SU-DHL-6 (cell line): ENCODE data around the gene AGBL4.

ENCODE experiments used
- H2AFZ ChIP-seq: fragments of 200-600 bp; sonication (generic); 2 replicates; pipeline ENCODE4 v1.6.1; 2014; ENCODE audit warnings: low read depth, mild to moderate bottlenecking, moderate library complexity, mixed read lengths, antibody characterized with exemption, low read length; ENCODE audit not compliant: severe bottlenecking
- H3F3A ChIP-seq: fragments of 200-600 bp; shearing (Covaris generic); 2 replicates; pipeline ENCODE4 v1.6.0; 2016; ENCODE audit warnings: antibody characterized with exemption, mild to moderate bottlenecking; ENCODE audit not compliant: insufficient read depth
- H3K27ac ChIP-seq: fragments of 200-600 bp; sonication (generic); 2 replicates; pipeline ENCODE4 v1.5.1; 2016; ENCODE audit warnings: low read depth, mild to moderate bottlenecking, low read length, moderate library complexity, mixed read lengths
- H3K27me3 ChIP-seq: fragments of 200-600 bp; sonication (generic), shearing (Covaris generic); 2 replicates; pipeline ENCODE4 v1.6.0; 2014; ENCODE audit warnings: mild to moderate bottlenecking, low read length
- H3K36me3 ChIP-seq: fragments of 200-600 bp; sonication (generic); 2 replicates; pipeline ENCODE4 v1.6.1; 2014; ENCODE audit warnings: mild to moderate bottlenecking, low read length, mixed read lengths
- H3K4me2 ChIP-seq: fragments of 300-600, 200-600 bp; shearing (Covaris generic), sonication (generic); 2 replicates; pipeline ENCODE4 v1.6.0; 2014; ENCODE audit warnings: low read length, low read depth, mild to moderate bottlenecking; ENCODE audit not compliant: poor library complexity, severe bottlenecking
- H3K4me3 ChIP-seq: fragments of 200-600 bp; sonication (generic); 2 replicates; pipeline ENCODE4 v1.5.1; 2014; ENCODE audit warnings: antibody characterized with exemption, low read length, mild to moderate bottlenecking, mixed read lengths; ENCODE audit not compliant: insufficient read depth, poor library complexity, severe bottlenecking
- H3K79me2 ChIP-seq: fragments of 200-600 bp; sonication (generic); 2 replicates; pipeline ENCODE4 v1.6.1; 2014; ENCODE audit warnings: mild to moderate bottlenecking, low read length, moderate library complexity; ENCODE audit not compliant: insufficient read depth
- H3K9ac ChIP-seq: fragments of 200-600 bp; sonication (generic); 2 replicates; pipeline ENCODE4 v1.7.0; 2014; ENCODE audit warnings: mild to moderate bottlenecking, low read length
- H3K9me2 ChIP-seq: fragments of 200-600 bp; sonication (generic); replicated peaks from 2 replicates; pipeline ENCODE4 v1.6.1; 2014; ENCODE audit warnings: low read length; ENCODE audit not compliant: insufficient read depth
- H3K9me3 ChIP-seq: fragments of 200-600 bp; sonication (generic); 2 replicates; pipeline ENCODE4 v1.6.1; 2014; ENCODE audit warnings: low read length, mixed read lengths; ENCODE audit not compliant: insufficient read depth
- H4K20me1 ChIP-seq: fragments of 200-600 bp; sonication (generic); 2 replicates; pipeline ENCODE4 v1.6.1; 2014; ENCODE audit warnings: low read depth, mild to moderate bottlenecking, antibody characterized with exemption, low read length, moderate library complexity, mixed read lengths
- EZH2phosphoT487 ChIP-seq: fragments of 200-600 bp; sonication (generic), shearing (Covaris generic); conservative IDR thresholded peaks from 2 replicates; pipeline ENCODE4 v1.6.1; 2018; ENCODE audit warnings: mild to moderate bottlenecking, antibody characterized with exemption, low read length, moderate library complexity, mixed read lengths
- TF ChIP-seq, protein P1 (sequence below): fragments of 200-600 bp; sonication (generic); IDR thresholded peaks from one replicate; pipeline ENCODE4 v1.5.1; 2017; ENCODE audit warnings: antibody characterized with exemption, mild to moderate bottlenecking, low read length, moderate library complexity; ENCODE audit not compliant: insufficient read depth, poor library complexity, severe bottlenecking

The AGBL4 gene

DNA sequence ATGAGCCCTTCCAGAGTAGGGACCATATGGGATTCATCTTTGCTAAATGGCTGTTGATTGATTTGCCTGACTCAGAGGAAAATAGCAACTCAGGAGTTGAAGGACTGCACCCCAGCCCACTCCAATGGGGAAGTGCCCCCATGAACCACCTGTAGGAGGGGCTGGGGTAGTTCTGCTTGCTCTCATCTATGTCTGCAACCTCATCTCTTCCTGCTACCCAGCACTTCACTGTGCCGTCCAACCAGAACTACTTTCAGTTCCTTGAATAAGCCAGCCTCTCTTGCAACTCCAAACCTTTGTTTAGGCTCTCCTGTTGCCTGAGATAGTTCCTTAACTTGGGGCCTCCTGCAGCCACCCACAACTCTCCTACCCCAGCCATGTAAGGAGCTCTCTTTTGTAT lies 1273.6 kb downstream of the AGBL4 start:
- Histone ChIP-seq H3K27me3 (no peaks in the 10 kb centered on the region), H3K4me2 (no peak overlapping the region), H2AFZ (no peak overlapping the region), H3F3A (no peaks in the 10 kb centered on the region), H3K79me2 (no peaks in the 10 kb centered on the region), H3K9me2 (no peaks in the 10 kb centered on the region), H3K9ac (no peak overlapping the region), H3K9me3 (no peaks in the 10 kb centered on the region), H4K20me1 (no peaks in the 10 kb centered on the region), H3K4me3 (no peak overlapping the region), H3K27ac (no peak overlapping the region), H3K36me3 (no peaks in the 10 kb centered on the region)
- TF ChIP-seq, protein P1, sequence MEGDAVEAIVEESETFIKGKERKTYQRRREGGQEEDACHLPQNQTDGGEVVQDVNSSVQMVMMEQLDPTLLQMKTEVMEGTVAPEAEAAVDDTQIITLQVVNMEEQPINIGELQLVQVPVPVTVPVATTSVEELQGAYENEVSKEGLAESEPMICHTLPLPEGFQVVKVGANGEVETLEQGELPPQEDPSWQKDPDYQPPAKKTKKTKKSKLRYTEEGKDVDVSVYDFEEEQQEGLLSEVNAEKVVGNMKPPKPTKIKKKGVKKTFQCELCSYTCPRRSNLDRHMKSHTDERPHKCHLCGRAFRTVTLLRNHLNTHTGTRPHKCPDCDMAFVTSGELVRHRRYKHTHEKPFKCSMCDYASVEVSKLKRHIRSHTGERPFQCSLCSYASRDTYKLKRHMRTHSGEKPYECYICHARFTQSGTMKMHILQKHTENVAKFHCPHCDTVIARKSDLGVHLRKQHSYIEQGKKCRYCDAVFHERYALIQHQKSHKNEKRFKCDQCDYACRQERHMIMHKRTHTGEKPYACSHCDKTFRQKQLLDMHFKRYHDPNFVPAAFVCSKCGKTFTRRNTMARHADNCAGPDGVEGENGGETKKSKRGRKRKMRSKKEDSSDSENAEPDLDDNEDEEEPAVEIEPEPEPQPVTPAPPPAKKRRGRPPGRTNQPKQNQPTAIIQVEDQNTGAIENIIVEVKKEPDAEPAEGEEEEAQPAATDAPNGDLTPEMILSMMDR = no peak
- TF ChIP-seq EZH2phosphoT487 = no peak

DNA sequence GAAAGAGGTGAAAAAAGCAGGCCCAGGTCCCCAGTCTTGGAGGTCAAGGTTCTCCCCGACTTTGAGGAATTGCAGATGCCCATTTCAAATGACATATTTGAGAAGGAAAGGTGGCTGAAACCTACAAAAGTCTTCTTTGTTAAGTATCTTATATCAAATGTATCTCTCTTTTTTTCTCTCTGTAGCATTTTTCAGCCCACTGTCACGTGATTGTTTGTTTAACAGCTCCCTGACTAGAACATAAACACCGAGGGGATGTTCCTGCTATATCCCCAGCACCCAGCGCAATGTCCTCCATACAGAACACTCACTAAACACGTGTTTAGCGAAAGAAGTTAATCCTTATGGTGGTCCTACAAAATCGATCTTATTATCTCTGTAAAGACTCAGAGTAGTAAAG lies 1274.7 kb downstream of the AGBL4 start:
- Histone ChIP-seq H4K20me1 (no peaks in the 10 kb centered on the region), H2AFZ (no peak overlapping the region)

DNA sequence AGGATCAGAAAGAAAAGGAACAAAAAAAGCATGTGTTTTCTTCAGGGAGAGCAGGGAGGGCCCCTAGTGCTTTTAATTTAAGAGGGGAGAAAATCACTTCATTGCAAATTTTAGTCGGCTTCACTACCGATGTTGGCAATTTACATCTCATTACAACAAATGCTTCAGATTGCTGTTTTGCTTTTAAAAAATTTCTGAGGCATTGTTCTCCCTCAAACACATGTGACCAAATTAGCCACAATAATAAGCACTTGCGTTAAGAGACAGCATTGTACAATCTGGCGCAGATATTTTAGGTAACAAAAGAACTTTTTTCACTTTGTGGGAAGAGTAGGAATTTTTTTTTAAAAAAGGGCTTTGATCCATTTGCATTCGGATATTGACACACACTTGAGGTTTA lies 1276.8 kb downstream of the AGBL4 start:
- Histone ChIP-seq H2AFZ (no peak overlapping the region), H3K9me2 (no peaks in the 10 kb centered on the region), H3K27ac (no peak overlapping the region), H3K4me3 (no peak overlapping the region), H3K27me3 (no peaks in the 10 kb centered on the region), H3K79me2 (no peaks in the 10 kb centered on the region), H3K9ac (no peak overlapping the region), H3K4me2 (no peak overlapping the region), H3K36me3 (no peaks in the 10 kb centered on the region), H3K9me3 (no peaks in the 10 kb centered on the region), H3F3A (no peaks in the 10 kb centered on the region), H4K20me1 (no peaks in the 10 kb centered on the region)
- TF ChIP-seq EZH2phosphoT487 = no peak
- TF ChIP-seq, protein P1 = no peak

More for the DNA sequence above, 1274.7 kb downstream of the AGBL4 start:
- TF ChIP-seq EZH2phosphoT487 = no peak
- TF ChIP-seq, protein P1 = no peak
- Histone ChIP-seq H3K9me3 (no peaks in the 10 kb centered on the region), H3F3A (no peaks in the 10 kb centered on the region), H3K36me3 (no peaks in the 10 kb centered on the region), H3K9me2 (no peaks in the 10 kb centered on the region), H3K9ac (no peak overlapping the region), H3K27me3 (no peaks in the 10 kb centered on the region), H3K79me2 (no peaks in the 10 kb centered on the region), H3K4me2 (no peak overlapping the region), H3K27ac (no peak overlapping the region), H3K4me3 (no peak overlapping the region)

DNA sequence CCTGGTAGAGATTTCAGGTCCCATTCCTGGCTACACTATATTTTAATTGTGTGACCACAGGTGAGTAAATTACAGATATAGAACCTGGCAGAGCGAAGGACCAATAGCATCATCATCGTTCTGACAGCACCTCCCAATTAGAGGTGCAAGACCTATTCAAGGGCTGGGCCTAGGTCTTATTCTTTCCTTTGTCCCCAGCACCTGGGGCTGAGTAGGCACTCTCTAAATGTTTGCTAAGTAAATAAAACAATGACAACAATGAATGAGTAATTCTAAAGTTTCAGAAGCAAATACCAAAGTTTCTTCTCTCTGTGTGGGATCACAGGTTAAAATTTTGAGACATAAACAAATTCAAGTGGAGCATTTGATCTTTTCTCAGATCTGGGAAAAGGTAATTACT lies 1279.7 kb downstream of the AGBL4 start:
- H3K9ac ChIP-seq = no peak overlapping the region
- H3F3A ChIP-seq = no peaks in the 10 kb centered on the region
- TF ChIP-seq EZH2phosphoT487 = no peak
- TF ChIP-seq, protein P1 = no peak
- H2AFZ ChIP-seq = no peak overlapping the region
- H4K20me1 ChIP-seq = no peaks in the 10 kb centered on the region
- no peaks in the 10 kb centered on the region for H3K27me3 ChIP-seq
- H3K27ac ChIP-seq = no peak overlapping the region
- H3K79me2 ChIP-seq = no peaks in the 10 kb centered on the region
- no peak overlapping the region for H3K4me3 ChIP-seq
- H3K9me3 ChIP-seq = no peaks in the 10 kb centered on the region
- H3K36me3 ChIP-seq = no peaks in the 10 kb centered on the region
- H3K4me2 ChIP-seq = no peak overlapping the region
- no peaks in the 10 kb centered on the region for H3K9me2 ChIP-seq
